NCI-H2107 (cell line): ENCODE measurements around the gene RPS15.

Experiments
- DNase-seq: peaks from one replicate; lab custom pipeline; 2025; lab: John Stamatoyannopoulos, UW

RPS15 gene

GRCh38 chr19:1420590-1420989, 17.6 kb upstream of the RPS15 start:
- no peak for DNase-seq

GRCh38 chr19:1421218-1421957, 16.8 kb upstream of the RPS15 start:
- no peak for DNase-seq

GRCh38 chr19:1421958-1422305, 16.3 kb upstream of the RPS15 start:
- no peak for DNase-seq

GRCh38 chr19:1422360-1422759, 15.8 kb upstream of the RPS15 start:
- DNase-seq = no peak

- DNase-seq = no peak
Observed at GRCh38 chr19:1422943-1423342, 15.3 kb upstream of the RPS15 start.

- no peak for DNase-seq
Observed at GRCh38 chr19:1423436-1424191, 14.6 kb upstream of the RPS15 start.

GRCh38 chr19:1424192-1424955, 13.8 kb upstream of the RPS15 start:
- no peak for DNase-seq

- no peak for DNase-seq
Observed at GRCh38 chr19:1425102-1425837, 12.9 kb upstream of the RPS15 start.

GRCh38 chr19:1425902-1426301, 12.3 kb upstream of the RPS15 start:
- no peak for DNase-seq

- no peak for DNase-seq
Observed at GRCh38 chr19:1426736-1427135, 11.5 kb upstream of the RPS15 start.

- no peak for DNase-seq
Observed at GRCh38 chr19:1427221-1427920, 10.8 kb upstream of the RPS15 start.

- DNase-seq = no peak
Observed at GRCh38 chr19:1428738-1429391, 9.3 kb upstream of the RPS15 start.

GRCh38 chr19:1429750-1430149, 8.4 kb upstream of the RPS15 start:
- no peak for DNase-seq

- no peak for DNase-seq
Observed at GRCh38 chr19:1430246-1430645, 8.0 kb upstream of the RPS15 start.

GRCh38 chr19:1431759-1432506, 6.3 kb upstream of the RPS15 start:
- no peak for DNase-seq

GRCh38 chr19:1432507-1432887, 5.7 kb upstream of the RPS15 start:
- no peak for DNase-seq

- no peak for DNase-seq
Observed at GRCh38 chr19:1433119-1434039, 4.8 kb upstream of the RPS15 start.

GRCh38 chr19:1434040-1434366, 4.2 kb upstream of the RPS15 start:
- no peak for DNase-seq

- no peak for DNase-seq
Observed at GRCh38 chr19:1434577-1435060, 3.6 kb upstream of the RPS15 start.
